GM23338 (cell line): ENCODE data around the gene YES1. TPM values are rescaled to one million over a fixed set of nuclear protein-coding genes. Genes with fewer than 3 reads are reported as not detected.

ENCODE experiments used
- ATAC-seq: fragments of 200-7000 bp; cut with Tn5 transposase; 3 replicates; pipeline ENCODE4 v1.9.1; 2020
- DNase-seq: peaks from one replicate; pipeline ENCODE4 v3.0.0-alpha.2; 2015; ENCODE audit warnings: low spot score
- H2AFZ ChIP-seq: fragments of 200-600 bp; sonication (generic); 2 replicates; pipeline ENCODE4 v1.8.0; 2016; ENCODE audit warnings: antibody characterized with exemption, mild to moderate bottlenecking, moderate library complexity
- H3F3A ChIP-seq: fragments of 200-600 bp; sonication (generic); replicated peaks from 2 replicates; pipeline ENCODE4 v1.8.0; 2017; ENCODE audit warnings: antibody characterized with exemption, mixed run types, low read depth
- H3K27ac ChIP-seq: fragments of 200-600 bp; sonication (generic); 2 replicates; pipeline ENCODE4 v1.6.1; 2016; ENCODE audit warnings: low read depth
- H3K27me3 ChIP-seq: fragments of 200-600 bp; sonication (generic); 2 replicates; pipeline ENCODE4 v1.8.0; 2016; ENCODE audit warnings: mild to moderate bottlenecking, mixed run types, moderate library complexity; ENCODE audit not compliant: insufficient read depth
- H3K36me3 ChIP-seq: fragments of 200-600 bp; sonication (generic); 2 replicates; pipeline ENCODE4 v1.8.0; 2016; ENCODE audit warnings: mild to moderate bottlenecking; ENCODE audit not compliant: insufficient read depth
- H3K4me1 ChIP-seq: fragments of 200-600 bp; sonication (generic); 2 replicates; pipeline ENCODE4 v1.8.0; 2016; ENCODE audit warnings: mild to moderate bottlenecking, moderate library complexity; ENCODE audit not compliant: insufficient read depth
- H3K4me2 ChIP-seq: fragments of 200-600 bp; sonication (generic); 2 replicates; pipeline ENCODE4 v1.7.1; 2017; ENCODE audit warnings: mixed run types
- H3K4me3 ChIP-seq: fragments of 200-600 bp; sonication (generic); 2 replicates; pipeline ENCODE4 v1.6.1; 2016; ENCODE audit warnings: mixed run types
- H3K79me2 ChIP-seq: fragments of 200-600 bp; sonication (generic); replicated peaks from 2 replicates; pipeline ENCODE4 v1.8.0; 2017; ENCODE audit warnings: mild to moderate bottlenecking; ENCODE audit not compliant: insufficient read depth
- H3K9me2 ChIP-seq: fragments of 200-600 bp; sonication (generic); 2 replicates; pipeline ENCODE4 v1.8.0; 2017; ENCODE audit not compliant: insufficient read depth
- H4K20me1 ChIP-seq: fragments of 200-600 bp; sonication (generic); replicated peaks from 2 replicates; pipeline ENCODE4 v1.8.0; 2017; ENCODE audit warnings: mild to moderate bottlenecking; ENCODE audit not compliant: insufficient read depth
- H3K27ac Mint-ChIP-seq: 2 replicates; pipeline ENCODE4 v1.8.0; 2020; ENCODE audit warnings: inconsistent platforms, mild to moderate bottlenecking, moderate library complexity, mixed read lengths
- H3K27me3 Mint-ChIP-seq: 3 replicates; pipeline ENCODE4 v1.8.0; 2022; ENCODE audit warnings: low read depth, mild to moderate bottlenecking, moderate library complexity, mixed read lengths, inconsistent platforms; ENCODE audit not compliant: insufficient read depth, poor library complexity
- H3K36me3 Mint-ChIP-seq: 3 replicates; pipeline ENCODE4 v1.8.0; 2021; ENCODE audit warnings: low read depth, mild to moderate bottlenecking, inconsistent platforms, moderate library complexity, mixed read lengths
- H3K4me1 Mint-ChIP-seq: 3 replicates; pipeline ENCODE4 v1.8.0; 2020; ENCODE audit warnings: mild to moderate bottlenecking, inconsistent platforms, mixed read lengths
- H3K4me3 Mint-ChIP-seq: 3 replicates; pipeline ENCODE4 v1.8.0; 2021; ENCODE audit warnings: moderate library complexity, mild to moderate bottlenecking, inconsistent platforms, mixed read lengths
- H3K9me3 Mint-ChIP-seq: 3 replicates; pipeline ENCODE4 v1.8.0; 2020; ENCODE audit warnings: moderate library complexity, mild to moderate bottlenecking, inconsistent platforms, mixed read lengths
- CREB1 ChIP-seq: fragments of 250-450 bp; sonication (Bioruptor Pico); IDR thresholded peaks from 2 replicates; pipeline ENCODE4 v1.5.0; 2020; ENCODE audit warnings: low read depth, mild to moderate bottlenecking, moderate library complexity
- CTCF ChIP-seq, 2 experiments: fragments of 200-600 bp in 1 of 2; sonication (generic) in 1 of 2; conservative IDR thresholded peaks; 2 replicates each; pipeline versions ENCODE4 v1.5.1 to v1.6.1; 2016 to 2017; ENCODE audit warnings: antibody characterized with exemption in 2 of 2, low read depth in 2 of 2, mild to moderate bottlenecking in 2 of 2, moderate library complexity in 1 of 2
- ETS1 ChIP-seq: IDR thresholded peaks from 2 replicates; pipeline ENCODE4 v1.6.1; 2016; ENCODE audit warnings: antibody characterized with exemption
- EZH2 ChIP-seq: fragments of 200-600 bp; sonication (generic); IDR thresholded peaks from one replicate; pipeline ENCODE4 v1.8.0; 2017; ENCODE audit warnings: antibody characterized with exemption, mild to moderate bottlenecking, low read depth; ENCODE audit not compliant: unreplicated experiment
- EZH2phosphoT487 ChIP-seq: fragments of 200-600 bp; sonication (generic); IDR thresholded peaks from one replicate; pipeline ENCODE4 v1.8.1; 2018; ENCODE audit warnings: antibody characterized with exemption; ENCODE audit not compliant: unreplicated experiment
- JUNB ChIP-seq: IDR thresholded peaks from one replicate; pipeline ENCODE4 v1.6.1; 2016; ENCODE audit warnings: antibody characterized with exemption; ENCODE audit not compliant: unreplicated experiment
- NANOG ChIP-seq: IDR thresholded peaks from 2 replicates; pipeline ENCODE4 v1.6.1; 2016; ENCODE audit warnings: antibody characterized with exemption, borderline replicate concordance
- POLR2AphosphoS5 ChIP-seq: IDR thresholded peaks from 2 replicates; pipeline ENCODE4 v1.6.1; 2016; ENCODE audit warnings: antibody characterized with exemption, low read depth
- REST ChIP-seq: IDR thresholded peaks from one replicate; pipeline ENCODE4 v1.6.1; 2018; ENCODE audit warnings: antibody characterized with exemption; ENCODE audit not compliant: unreplicated experiment
- STAT1 ChIP-seq: IDR thresholded peaks from one replicate; pipeline ENCODE4 v1.6.1; 2016; ENCODE audit warnings: antibody characterized with exemption; ENCODE audit not compliant: unreplicated experiment
- ZNF114 ChIP-seq: fragments of 250-450 bp; sonication (Bioruptor Pico); IDR thresholded peaks from 2 replicates; pipeline ENCODE4 v1.5.0; 2020; ENCODE audit warnings: mild to moderate bottlenecking, moderate library complexity
- ZNF331 ChIP-seq: fragments of 250-450 bp; sonication (Bioruptor Pico); IDR thresholded peaks from 2 replicates; pipeline ENCODE4 v1.5.0; 2020; ENCODE audit warnings: low read depth, mild to moderate bottlenecking, moderate library complexity
- ZNF462 ChIP-seq: fragments of 250-450 bp; sonication (Bioruptor Pico); IDR thresholded peaks from 2 replicates; pipeline ENCODE4 v1.5.0; 2020; ENCODE audit warnings: mild to moderate bottlenecking, moderate library complexity
- polyA plus RNA-seq: library from polyadenylated mRNA; unstranded; fragments of >200 nt; fragmentation: Nextera tagmentation; extraction: Ambion mirVana; gene quantifications from 2 replicates; pipeline ENCODE4 v1.2.1, GENCODE V29; 2016
- total RNA-seq: library from RNA; depleted of rRNA; stranded (reverse); fragments of >200 nt; shearing (Covaris generic); gene quantifications from 2 replicates; pipeline ENCODE4 v1.2.3, GENCODE V29; 2014

Gene YES1
- total and polyA plus RNA-seq, 2 experiments from 2014 or later: 25.4 to 327 TPM

- Histone ChIP-seq H3K27ac (no peak overlapping the region), H3F3A (no peaks in the 10 kb centered on the region), H3K4me1 (no peaks in the 10 kb centered on the region), H2AFZ (no peak overlapping the region), H3K4me3 (no peak overlapping the region), H4K20me1 (peaks cover 32% of the 10 kb centered on the region), H3K79me2 (peaks cover 40% of the 10 kb centered on the region), H3K36me3 (no peaks in the 10 kb centered on the region; the same call in 1 of the 2 replicates), H3K27me3 (no peaks in the 10 kb centered on the region), H3K9me2 (no peaks in the 10 kb centered on the region), H3K4me2 (no peak overlapping the region)
- H3K36me3 Mint-ChIP-seq: peaks cover 49% of the 10 kb centered on the region
- TF ChIP-seq ZNF114 (CRISPR knock-in tag) (no peak), REST (no peak), ETS1 (no peak), CREB1 (CRISPR knock-in tag) (no peak), NANOG (no peak), CTCF (conservative IDR thresholded peaks at IDR 0.05; ENCODE audit: low read depth in 2 of 2) (no peak), EZH2 (no peak), STAT1 (no peak), JUNB (no peak), ZNF331 (no peak), EZH2phosphoT487 (no peak), POLR2AphosphoS5 (no peak), ZNF462 (CRISPR knock-in tag) (no peak)
- DNase-seq: no peak
- H3K4me1 Mint-ChIP-seq: no peaks in the 10 kb centered on the region
- H3K4me3 Mint-ChIP-seq: no peak overlapping the region
- no peak for ATAC-seq
- no peaks in the 10 kb centered on the region for H3K9me3 Mint-ChIP-seq
- H3K27ac Mint-ChIP-seq: no peak overlapping the region
- H3K27me3 Mint-ChIP-seq: no peaks in the 10 kb centered on the region
Observed at GRCh38 chr18:703213-703967, 108.7 kb downstream of the YES1 start.
